ENCODE data around the gene SAMD14.

GRCh38 chr17:50095626-50096037 lies 34.3 kb downstream of the SAMD14 start:
- TF ChIP-seq POLR2A (IDR thresholded peaks at IDR 0.05; ENCODE audit: low read depth, low read length) (no peak), POLR2AphosphoS5 (IDR thresholded peaks at IDR 0.05; ENCODE audit: low read depth, low read length) (no peak)

Measured in GM12891 (cell line).